ENCODE measurements around the gene ZNF407.

DNA sequence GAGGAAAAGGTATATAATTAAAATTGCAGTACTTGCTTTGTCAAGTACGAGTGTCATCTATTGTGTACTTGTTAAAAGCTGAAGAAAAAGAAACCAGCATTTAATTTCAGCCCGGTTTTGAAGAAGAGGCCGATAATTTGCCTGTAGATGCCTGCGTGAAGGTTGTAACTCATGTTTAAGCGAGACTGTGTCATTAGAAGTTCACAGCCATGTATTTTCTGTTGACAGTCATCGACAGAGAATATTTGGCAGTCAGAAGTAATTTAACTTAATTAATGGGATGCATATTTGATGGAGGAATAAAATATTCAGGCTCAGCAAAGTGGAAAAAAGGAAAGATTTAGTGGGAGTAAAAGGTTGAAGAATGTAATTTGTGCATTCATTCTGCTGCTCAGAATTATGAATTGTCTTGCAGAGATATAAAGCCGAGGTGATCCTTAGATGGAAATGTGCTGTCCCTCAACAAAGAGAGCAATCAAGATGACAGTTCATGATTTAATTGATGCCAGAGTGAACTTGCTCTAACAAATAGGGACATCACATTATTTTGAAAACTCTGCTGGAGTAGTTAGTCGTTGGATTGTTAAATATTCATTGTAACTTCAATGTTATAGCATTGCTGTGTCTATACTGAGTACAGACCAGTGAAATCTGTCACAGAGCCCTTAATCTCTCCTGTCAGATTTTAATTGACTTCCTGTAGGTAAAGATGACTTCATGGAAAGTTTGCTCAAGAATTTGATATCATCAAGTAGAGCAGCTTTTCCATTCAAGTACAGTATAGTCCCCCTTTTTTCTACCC, 53.9 kb downstream of the ZNF407 start:
- TF ChIP-seq, protein P1, sequence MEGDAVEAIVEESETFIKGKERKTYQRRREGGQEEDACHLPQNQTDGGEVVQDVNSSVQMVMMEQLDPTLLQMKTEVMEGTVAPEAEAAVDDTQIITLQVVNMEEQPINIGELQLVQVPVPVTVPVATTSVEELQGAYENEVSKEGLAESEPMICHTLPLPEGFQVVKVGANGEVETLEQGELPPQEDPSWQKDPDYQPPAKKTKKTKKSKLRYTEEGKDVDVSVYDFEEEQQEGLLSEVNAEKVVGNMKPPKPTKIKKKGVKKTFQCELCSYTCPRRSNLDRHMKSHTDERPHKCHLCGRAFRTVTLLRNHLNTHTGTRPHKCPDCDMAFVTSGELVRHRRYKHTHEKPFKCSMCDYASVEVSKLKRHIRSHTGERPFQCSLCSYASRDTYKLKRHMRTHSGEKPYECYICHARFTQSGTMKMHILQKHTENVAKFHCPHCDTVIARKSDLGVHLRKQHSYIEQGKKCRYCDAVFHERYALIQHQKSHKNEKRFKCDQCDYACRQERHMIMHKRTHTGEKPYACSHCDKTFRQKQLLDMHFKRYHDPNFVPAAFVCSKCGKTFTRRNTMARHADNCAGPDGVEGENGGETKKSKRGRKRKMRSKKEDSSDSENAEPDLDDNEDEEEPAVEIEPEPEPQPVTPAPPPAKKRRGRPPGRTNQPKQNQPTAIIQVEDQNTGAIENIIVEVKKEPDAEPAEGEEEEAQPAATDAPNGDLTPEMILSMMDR (IDR thresholded peaks at IDR 0.05), result no peak
- TF ChIP-seq POLR2A (IDR thresholded peaks at IDR 0.05), result no peak

All from testis (tissue), 2 donors.